OCI-LY7 (cell line): ENCODE results near the gene NLGN1.

Experiments used
- EZH2phosphoT487 ChIP-seq: fragments of 200-600 bp; sonication (generic); IDR thresholded peaks from 2 replicates; pipeline ENCODE4 v1.6.1; 2018; ENCODE audit warnings: low read depth, borderline replicate concordance, mild to moderate bottlenecking, mixed run types, antibody characterized with exemption, low read length, moderate library complexity, mixed read lengths
- TF ChIP-seq, protein P1 (sequence below): fragments of 200-600 bp; sonication (generic); conservative IDR thresholded peaks from 2 replicates; pipeline ENCODE4 v1.5.1; 2014; ENCODE audit warnings: mild to moderate bottlenecking, antibody characterized with exemption, low read length, moderate library complexity, mixed read lengths

DNA sequence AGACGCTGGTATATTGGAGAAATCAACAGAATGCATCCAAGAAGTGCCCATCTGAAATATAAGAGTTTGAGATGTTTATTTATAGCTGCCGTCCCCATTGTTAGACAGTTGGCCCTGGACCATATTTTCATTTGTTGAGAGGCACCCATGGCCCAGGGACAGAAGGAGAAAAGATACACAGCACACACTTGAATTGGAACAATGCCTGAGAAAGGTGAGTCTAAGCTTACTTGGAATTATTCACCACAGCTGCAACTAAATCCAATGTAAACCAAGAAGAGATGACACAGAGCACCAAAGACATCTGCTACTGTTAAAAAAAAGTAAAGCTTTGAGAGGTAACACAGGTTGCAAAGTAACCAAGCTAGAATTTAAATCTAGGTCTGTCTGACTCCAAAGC is 936.1 kb downstream of the NLGN1 start:
- TF ChIP-seq EZH2phosphoT487, result no peak
- TF ChIP-seq, protein P1, sequence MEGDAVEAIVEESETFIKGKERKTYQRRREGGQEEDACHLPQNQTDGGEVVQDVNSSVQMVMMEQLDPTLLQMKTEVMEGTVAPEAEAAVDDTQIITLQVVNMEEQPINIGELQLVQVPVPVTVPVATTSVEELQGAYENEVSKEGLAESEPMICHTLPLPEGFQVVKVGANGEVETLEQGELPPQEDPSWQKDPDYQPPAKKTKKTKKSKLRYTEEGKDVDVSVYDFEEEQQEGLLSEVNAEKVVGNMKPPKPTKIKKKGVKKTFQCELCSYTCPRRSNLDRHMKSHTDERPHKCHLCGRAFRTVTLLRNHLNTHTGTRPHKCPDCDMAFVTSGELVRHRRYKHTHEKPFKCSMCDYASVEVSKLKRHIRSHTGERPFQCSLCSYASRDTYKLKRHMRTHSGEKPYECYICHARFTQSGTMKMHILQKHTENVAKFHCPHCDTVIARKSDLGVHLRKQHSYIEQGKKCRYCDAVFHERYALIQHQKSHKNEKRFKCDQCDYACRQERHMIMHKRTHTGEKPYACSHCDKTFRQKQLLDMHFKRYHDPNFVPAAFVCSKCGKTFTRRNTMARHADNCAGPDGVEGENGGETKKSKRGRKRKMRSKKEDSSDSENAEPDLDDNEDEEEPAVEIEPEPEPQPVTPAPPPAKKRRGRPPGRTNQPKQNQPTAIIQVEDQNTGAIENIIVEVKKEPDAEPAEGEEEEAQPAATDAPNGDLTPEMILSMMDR, result no peak
